ENCODE measurements around the gene POLR1D.

The POLR1D gene

GRCh38 chr13:27641711-27642502, 20.2 kb downstream of the POLR1D start:
- DNase-seq, result no peak

DNA sequence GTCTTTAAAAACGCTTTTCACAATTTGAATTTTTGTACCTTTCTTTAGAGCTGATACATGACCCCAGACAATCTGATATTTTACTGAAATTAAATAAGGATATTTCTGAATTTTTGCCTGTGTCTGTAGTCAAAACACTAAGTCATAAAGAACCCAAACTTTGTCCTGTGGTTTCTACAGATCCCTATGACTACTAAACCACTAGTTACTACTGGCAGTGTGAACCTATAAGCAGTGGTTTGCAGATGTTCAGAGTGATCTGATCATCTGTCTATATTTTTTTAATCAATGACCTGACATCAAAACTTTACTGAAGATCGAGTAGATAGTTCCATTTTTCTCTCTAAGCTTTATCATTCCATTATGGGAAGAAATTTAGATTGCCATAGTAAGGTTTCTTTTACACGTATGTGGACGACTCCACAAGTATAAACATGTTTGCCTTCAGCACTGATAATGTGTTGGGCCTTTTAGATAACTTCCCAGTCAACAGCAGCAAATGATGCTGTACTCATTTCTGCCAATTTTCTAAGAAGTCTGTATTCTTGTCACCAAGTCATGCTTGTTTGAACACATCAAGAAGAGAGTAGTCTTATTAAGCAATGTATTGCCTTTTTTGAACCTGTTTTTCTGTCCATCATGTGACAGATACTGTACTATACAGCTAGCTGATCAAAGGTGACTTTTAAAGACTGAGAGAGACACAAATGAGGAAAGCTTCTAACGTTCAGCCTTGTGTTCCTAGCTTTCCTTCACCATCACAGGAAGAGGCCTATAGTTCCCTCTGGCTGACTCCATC, 21.8 kb downstream of the POLR1D start:
- no peak for DNase-seq

DNA sequence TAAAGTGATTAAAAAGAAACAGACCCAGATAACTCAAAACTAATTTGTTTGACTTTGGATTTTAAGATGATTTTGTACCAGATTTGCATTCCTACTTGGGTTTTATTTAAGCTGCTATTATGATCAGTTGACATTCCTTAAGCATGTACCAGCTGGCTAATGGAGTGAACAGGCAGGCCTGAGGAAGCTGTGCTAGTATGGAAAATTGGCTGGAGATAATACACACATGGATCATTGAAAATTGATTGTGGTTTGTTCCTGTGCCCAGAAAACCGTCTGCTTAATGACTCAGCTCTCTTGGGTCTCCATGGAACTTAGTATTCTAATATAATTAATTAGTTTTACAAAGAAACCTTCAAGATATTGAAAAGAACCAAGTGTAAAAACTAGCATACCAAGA, 22.6 kb downstream of the POLR1D start:
- no peak for DNase-seq

DNA sequence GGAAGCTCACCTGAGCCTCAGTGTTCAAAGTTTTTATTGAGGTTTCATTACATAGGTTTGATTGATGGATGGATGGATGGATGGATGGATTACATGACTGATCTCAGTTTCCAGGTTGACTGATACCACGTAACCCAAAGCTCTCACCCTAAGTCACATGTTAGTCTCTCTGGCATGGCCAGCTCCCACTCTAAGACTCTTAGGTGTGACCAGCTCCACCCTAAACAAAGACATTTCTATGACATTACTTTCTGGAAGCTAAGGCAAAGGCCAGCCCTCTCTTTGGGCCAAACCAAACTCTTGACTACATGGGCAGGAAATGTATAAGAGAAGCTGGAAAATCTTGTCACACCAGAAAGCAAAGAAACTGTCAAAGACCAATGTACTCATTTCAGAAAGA, 28.6 kb downstream of the POLR1D start:
- DNase-seq, result no peak

DNA sequence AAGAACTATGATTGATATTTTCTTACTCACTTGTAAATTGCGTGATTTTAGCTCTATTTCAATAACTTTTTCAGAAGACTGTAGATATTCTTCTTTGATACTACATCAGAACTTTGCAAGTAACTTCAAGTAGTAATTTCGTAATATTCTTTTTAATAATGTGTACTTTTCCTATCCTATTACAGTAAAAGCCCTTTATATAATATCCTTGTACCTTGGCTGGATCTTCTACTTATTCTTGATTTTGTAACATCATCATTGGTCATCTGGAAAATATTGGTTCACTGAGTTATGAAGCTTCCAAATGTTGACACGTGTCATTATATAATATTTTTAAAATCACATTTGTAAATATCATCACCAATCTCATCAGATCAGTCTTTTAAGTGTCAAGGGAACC, 32.4 kb downstream of the POLR1D start:
- DNase-seq, result no peak

DNA sequence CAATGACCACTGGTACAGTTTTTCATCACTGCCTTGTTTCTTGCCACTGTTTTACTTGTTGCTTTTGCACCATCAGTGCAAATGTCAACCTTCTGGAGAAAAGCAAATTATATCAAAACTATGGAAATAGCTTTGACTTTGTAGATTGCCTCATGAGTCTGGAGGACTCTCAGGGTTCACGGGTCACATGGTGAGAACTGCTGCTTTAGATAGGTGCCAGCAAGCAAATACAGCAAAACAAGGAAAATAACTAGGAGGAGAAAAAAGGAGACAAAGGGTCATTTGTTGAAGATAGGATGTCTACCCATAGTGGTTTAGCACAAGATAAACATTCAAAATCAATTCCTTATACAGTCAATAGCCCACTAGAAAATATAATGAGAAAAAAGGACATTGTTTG, 33.1 kb downstream of the POLR1D start:
- DNase-seq, result no peak

- no peak for DNase-seq
Measured at GRCh38 chr13:27657724-27658123, 36.0 kb downstream of the POLR1D start.

DNA sequence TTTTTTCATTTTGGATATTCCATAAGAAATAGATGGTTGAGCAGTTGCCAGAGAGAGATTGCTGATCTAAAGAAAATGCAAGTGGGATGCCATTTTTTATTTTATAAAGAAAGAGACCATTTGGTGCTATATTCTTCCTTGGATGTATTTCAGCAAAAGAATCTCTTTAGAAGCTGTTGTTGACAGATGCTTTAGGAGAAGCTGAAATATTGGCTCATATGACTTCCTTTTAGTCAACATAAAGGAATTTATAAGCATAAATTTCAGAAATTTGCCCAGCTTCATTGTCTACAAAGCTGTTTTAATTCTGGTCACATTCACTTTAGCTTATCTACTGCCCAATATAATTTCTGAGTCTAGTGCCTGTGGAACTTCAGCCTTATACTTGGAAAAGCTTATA, 36.9 kb downstream of the POLR1D start:
- no peak for DNase-seq

GRCh38 chr13:27659145-27659865, 37.6 kb downstream of the POLR1D start:
- DNase-seq, result no peak

DNA sequence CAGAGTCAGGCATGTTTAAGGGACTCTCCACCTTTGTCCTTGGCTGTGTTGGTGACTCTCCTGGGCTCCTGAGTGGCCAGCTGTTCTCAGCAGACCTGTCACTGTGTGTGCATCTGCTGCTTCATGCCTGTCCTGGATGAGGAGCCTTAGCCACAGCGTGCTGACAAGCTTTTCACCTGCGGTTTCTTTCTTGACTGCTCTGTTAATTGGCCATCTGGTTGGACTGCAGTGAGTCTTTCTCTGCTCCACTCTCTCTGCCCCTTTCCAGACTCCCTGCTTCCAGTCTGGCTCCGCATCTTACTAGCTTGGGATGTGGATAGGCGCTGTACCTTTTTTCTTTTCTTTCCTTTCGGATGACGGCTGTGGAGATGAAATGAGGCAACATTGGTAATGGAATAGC, 38.8 kb downstream of the POLR1D start:
- DNase-seq, result no peak

GRCh38 chr13:27661017-27661416, 39.3 kb downstream of the POLR1D start:
- DNase-seq, result no peak

DNA sequence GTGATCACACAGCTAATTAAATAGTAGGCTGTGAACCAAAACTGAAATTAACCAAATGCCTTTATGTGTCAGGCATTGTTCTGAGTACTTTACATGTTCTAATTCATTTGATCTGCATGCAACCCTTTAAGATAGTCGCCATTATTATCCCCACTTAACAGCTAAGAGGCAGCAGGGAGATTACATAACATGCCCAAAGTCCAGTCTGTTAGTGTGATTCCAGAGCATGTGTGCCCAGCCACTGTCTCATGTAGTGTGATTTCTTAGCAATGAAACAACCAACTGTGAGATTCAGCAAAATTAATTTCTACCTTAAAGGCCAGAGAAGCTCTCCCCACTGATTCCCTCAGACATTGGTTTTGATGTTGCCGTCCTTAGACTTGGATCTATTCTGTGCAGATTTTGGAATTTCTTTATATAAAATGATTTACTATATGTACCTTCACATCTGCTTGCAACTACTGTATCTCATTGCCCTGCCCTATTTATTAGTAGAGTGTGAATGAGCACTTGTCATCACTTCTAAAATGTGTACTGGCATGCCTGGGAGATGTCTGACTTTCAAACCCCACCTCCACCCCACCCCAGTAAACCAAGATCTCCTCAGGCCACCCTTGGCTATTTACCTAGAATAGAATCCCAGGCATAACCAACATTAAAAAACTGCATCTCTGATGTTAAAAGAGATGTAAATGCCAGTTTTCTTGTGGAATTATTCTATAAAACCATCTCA, 41.2 kb downstream of the POLR1D start:
- DNase-seq, result no peak

GRCh38 chr13:27663947-27664346, 42.3 kb downstream of the POLR1D start:
- no peak for DNase-seq

GRCh38 chr13:27665333-27665732, 43.6 kb downstream of the POLR1D start:
- DNase-seq, result no peak

DNA sequence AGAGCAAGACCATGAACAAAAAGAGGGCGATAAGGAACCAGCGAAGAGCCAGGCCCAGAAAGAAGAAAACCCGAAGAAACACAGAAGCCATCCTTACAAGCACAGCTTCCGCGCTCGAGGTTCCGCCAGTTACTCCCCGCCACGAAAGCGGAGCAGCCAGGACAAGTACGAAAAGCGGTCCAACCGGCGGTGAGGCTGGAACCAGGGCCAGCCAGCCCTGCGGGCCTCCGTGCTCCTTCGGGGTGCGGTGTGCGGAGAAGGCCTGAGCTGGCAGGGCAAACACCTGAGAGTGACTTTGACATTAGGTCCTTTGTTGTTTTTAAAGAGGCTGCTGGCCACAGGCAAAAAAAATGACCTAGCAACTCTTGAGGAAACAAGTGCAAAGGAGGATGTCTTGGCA, 44.1 kb downstream of the POLR1D start:
- no peak for DNase-seq

DNA sequence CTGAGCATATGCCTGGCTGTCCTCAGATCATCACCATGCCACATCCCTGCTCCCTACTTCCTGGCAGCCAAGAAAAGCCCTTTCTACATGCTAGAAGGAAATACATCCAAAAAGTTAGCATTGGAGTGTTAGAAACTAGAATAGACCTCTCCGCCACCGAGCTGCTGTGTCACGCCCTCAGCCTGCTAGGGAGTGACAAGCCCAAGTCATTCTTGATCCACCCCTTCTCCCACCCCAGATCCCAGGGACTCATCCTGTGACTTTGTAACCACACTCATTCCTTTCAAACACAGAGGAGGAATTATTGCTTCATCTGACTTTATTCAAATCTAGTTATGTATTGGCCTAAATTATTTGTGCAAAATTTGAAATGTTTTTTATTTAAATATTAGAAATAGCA, 45.3 kb downstream of the POLR1D start:
- DNase-seq, result no peak

- DNase-seq, result no peak
Measured at GRCh38 chr13:27667946-27668345, 46.3 kb downstream of the POLR1D start.

DNA sequence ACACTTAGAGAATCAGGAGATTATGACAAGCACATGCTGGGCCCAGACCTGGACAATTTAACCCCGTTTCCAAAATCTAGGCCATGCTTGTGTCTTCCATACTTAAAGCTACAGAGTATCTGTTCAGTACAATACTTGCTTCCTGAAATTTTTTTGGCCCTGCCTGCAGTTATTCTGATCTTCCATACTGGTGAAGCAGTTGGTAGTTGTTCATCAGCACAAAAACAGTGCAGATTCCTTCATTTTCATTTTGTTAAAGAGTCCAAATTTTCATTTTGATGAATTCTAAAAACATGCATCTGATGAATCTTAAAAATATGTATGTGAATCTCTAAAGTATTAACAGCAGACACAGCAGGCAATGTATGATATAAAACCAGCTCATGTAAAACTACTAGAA, 49.2 kb downstream of the POLR1D start:
- no peak for DNase-seq

DNA sequence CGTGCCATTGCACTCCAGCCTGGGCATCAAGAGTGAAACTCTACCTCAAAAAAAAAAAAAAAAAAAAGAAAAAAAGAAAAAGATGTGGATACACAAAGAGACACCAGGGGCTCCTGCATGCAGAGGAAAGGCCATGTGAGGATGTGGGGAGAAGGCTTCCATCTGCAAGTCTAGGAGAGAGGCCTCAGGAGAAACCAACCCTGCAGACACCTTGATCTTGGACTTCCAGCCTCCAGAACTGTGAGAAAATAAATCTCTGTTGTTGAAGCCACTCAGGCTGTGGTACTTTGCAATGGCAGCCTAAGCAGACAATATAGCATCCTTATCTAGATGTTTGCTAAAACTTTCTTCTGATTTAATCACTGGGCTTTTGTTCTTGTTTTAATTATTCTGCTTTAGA, 50.3 kb downstream of the POLR1D start:
- DNase-seq, result no peak

Measured in stimulated activated CD4-positive, alpha-beta T cell treated with anti-CD3 and anti-CD28 coated beads, Interleukin-4, amount 100 ng/mL, for 24 hours (primary cell).